GM23338 (cell line): ENCODE results near the gene DAPK3. TPM values are rescaled to one million over a fixed set of nuclear protein-coding genes. Genes with fewer than 3 reads are reported as not detected.

ENCODE experiments used
- ATAC-seq: fragments of 200-7000 bp; cut with Tn5 transposase; 3 replicates; pipeline ENCODE4 v1.9.1; 2020
- DNase-seq: peaks from one replicate; pipeline ENCODE4 v3.0.0-alpha.2; 2015; ENCODE audit warnings: low spot score
- H2AFZ ChIP-seq: fragments of 200-600 bp; sonication (generic); 2 replicates; pipeline ENCODE4 v1.8.0; 2016; ENCODE audit warnings: antibody characterized with exemption, mild to moderate bottlenecking, moderate library complexity
- H3F3A ChIP-seq: fragments of 200-600 bp; sonication (generic); replicated peaks from 2 replicates; pipeline ENCODE4 v1.8.0; 2017; ENCODE audit warnings: antibody characterized with exemption, mixed run types, low read depth
- H3K27ac ChIP-seq: fragments of 200-600 bp; sonication (generic); 2 replicates; pipeline ENCODE4 v1.6.1; 2016; ENCODE audit warnings: low read depth
- H3K27me3 ChIP-seq: fragments of 200-600 bp; sonication (generic); 2 replicates; pipeline ENCODE4 v1.8.0; 2016; ENCODE audit warnings: mild to moderate bottlenecking, mixed run types, moderate library complexity; ENCODE audit not compliant: insufficient read depth
- H3K36me3 ChIP-seq: fragments of 200-600 bp; sonication (generic); 2 replicates; pipeline ENCODE4 v1.8.0; 2016; ENCODE audit warnings: mild to moderate bottlenecking; ENCODE audit not compliant: insufficient read depth
- H3K4me1 ChIP-seq: fragments of 200-600 bp; sonication (generic); 2 replicates; pipeline ENCODE4 v1.8.0; 2016; ENCODE audit warnings: mild to moderate bottlenecking, moderate library complexity; ENCODE audit not compliant: insufficient read depth
- H3K4me2 ChIP-seq: fragments of 200-600 bp; sonication (generic); 2 replicates; pipeline ENCODE4 v1.7.1; 2017; ENCODE audit warnings: mixed run types
- H3K4me3 ChIP-seq: fragments of 200-600 bp; sonication (generic); 2 replicates; pipeline ENCODE4 v1.6.1; 2016; ENCODE audit warnings: mixed run types
- H3K79me2 ChIP-seq: fragments of 200-600 bp; sonication (generic); replicated peaks from 2 replicates; pipeline ENCODE4 v1.8.0; 2017; ENCODE audit warnings: mild to moderate bottlenecking; ENCODE audit not compliant: insufficient read depth
- H3K9me2 ChIP-seq: fragments of 200-600 bp; sonication (generic); 2 replicates; pipeline ENCODE4 v1.8.0; 2017; ENCODE audit not compliant: insufficient read depth
- H4K20me1 ChIP-seq: fragments of 200-600 bp; sonication (generic); replicated peaks from 2 replicates; pipeline ENCODE4 v1.8.0; 2017; ENCODE audit warnings: mild to moderate bottlenecking; ENCODE audit not compliant: insufficient read depth
- H3K27ac Mint-ChIP-seq: 2 replicates; pipeline ENCODE4 v1.8.0; 2020; ENCODE audit warnings: inconsistent platforms, mild to moderate bottlenecking, moderate library complexity, mixed read lengths
- H3K27me3 Mint-ChIP-seq: 3 replicates; pipeline ENCODE4 v1.8.0; 2022; ENCODE audit warnings: low read depth, mild to moderate bottlenecking, moderate library complexity, mixed read lengths, inconsistent platforms; ENCODE audit not compliant: insufficient read depth, poor library complexity
- H3K36me3 Mint-ChIP-seq: 3 replicates; pipeline ENCODE4 v1.8.0; 2021; ENCODE audit warnings: low read depth, mild to moderate bottlenecking, inconsistent platforms, moderate library complexity, mixed read lengths
- H3K4me1 Mint-ChIP-seq: 3 replicates; pipeline ENCODE4 v1.8.0; 2020; ENCODE audit warnings: mild to moderate bottlenecking, inconsistent platforms, mixed read lengths
- H3K4me3 Mint-ChIP-seq: 3 replicates; pipeline ENCODE4 v1.8.0; 2021; ENCODE audit warnings: moderate library complexity, mild to moderate bottlenecking, inconsistent platforms, mixed read lengths
- H3K9me3 Mint-ChIP-seq: 3 replicates; pipeline ENCODE4 v1.8.0; 2020; ENCODE audit warnings: moderate library complexity, mild to moderate bottlenecking, inconsistent platforms, mixed read lengths
- CTCF ChIP-seq, 2 experiments: fragments of 200-600 bp in 1 of 2; sonication (generic) in 1 of 2; conservative IDR thresholded peaks; 2 replicates each; pipeline versions ENCODE4 v1.5.1 to v1.6.1; 2016 to 2017; ENCODE audit warnings: antibody characterized with exemption in 2 of 2, low read depth in 2 of 2, mild to moderate bottlenecking in 2 of 2, moderate library complexity in 1 of 2
- EZH2 ChIP-seq: fragments of 200-600 bp; sonication (generic); IDR thresholded peaks from one replicate; pipeline ENCODE4 v1.8.0; 2017; ENCODE audit warnings: antibody characterized with exemption, mild to moderate bottlenecking, low read depth; ENCODE audit not compliant: unreplicated experiment
- EZH2phosphoT487 ChIP-seq: fragments of 200-600 bp; sonication (generic); IDR thresholded peaks from one replicate; pipeline ENCODE4 v1.8.1; 2018; ENCODE audit warnings: antibody characterized with exemption; ENCODE audit not compliant: unreplicated experiment
- NANOG ChIP-seq: IDR thresholded peaks from 2 replicates; pipeline ENCODE4 v1.6.1; 2016; ENCODE audit warnings: antibody characterized with exemption, borderline replicate concordance
- STAT1 ChIP-seq: IDR thresholded peaks from one replicate; pipeline ENCODE4 v1.6.1; 2016; ENCODE audit warnings: antibody characterized with exemption; ENCODE audit not compliant: unreplicated experiment
- ZNF462 ChIP-seq: fragments of 250-450 bp; sonication (Bioruptor Pico); IDR thresholded peaks from 2 replicates; pipeline ENCODE4 v1.5.0; 2020; ENCODE audit warnings: mild to moderate bottlenecking, moderate library complexity
- polyA plus RNA-seq: library from polyadenylated mRNA; unstranded; fragments of >200 nt; fragmentation: Nextera tagmentation; extraction: Ambion mirVana; gene quantifications from 2 replicates; pipeline ENCODE4 v1.2.1, GENCODE V29; 2016
- total RNA-seq: library from RNA; depleted of rRNA; stranded (reverse); fragments of >200 nt; shearing (Covaris generic); gene quantifications from 2 replicates; pipeline ENCODE4 v1.2.3, GENCODE V29; 2014
- TF ChIP-seq, protein P1 (sequence below): IDR thresholded peaks from one replicate; pipeline ENCODE4 v1.6.1; 2018; ENCODE audit warnings: antibody characterized with exemption; ENCODE audit not compliant: unreplicated experiment

Gene DAPK3
- total and polyA plus RNA-seq, 2 experiments from 2014 or later, result 32.1 to 95.6 TPM

GRCh38 chr19:3966051-3967017 lies 4.6 kb downstream of the DAPK3 start (continued):
- TF ChIP-seq, protein P1, sequence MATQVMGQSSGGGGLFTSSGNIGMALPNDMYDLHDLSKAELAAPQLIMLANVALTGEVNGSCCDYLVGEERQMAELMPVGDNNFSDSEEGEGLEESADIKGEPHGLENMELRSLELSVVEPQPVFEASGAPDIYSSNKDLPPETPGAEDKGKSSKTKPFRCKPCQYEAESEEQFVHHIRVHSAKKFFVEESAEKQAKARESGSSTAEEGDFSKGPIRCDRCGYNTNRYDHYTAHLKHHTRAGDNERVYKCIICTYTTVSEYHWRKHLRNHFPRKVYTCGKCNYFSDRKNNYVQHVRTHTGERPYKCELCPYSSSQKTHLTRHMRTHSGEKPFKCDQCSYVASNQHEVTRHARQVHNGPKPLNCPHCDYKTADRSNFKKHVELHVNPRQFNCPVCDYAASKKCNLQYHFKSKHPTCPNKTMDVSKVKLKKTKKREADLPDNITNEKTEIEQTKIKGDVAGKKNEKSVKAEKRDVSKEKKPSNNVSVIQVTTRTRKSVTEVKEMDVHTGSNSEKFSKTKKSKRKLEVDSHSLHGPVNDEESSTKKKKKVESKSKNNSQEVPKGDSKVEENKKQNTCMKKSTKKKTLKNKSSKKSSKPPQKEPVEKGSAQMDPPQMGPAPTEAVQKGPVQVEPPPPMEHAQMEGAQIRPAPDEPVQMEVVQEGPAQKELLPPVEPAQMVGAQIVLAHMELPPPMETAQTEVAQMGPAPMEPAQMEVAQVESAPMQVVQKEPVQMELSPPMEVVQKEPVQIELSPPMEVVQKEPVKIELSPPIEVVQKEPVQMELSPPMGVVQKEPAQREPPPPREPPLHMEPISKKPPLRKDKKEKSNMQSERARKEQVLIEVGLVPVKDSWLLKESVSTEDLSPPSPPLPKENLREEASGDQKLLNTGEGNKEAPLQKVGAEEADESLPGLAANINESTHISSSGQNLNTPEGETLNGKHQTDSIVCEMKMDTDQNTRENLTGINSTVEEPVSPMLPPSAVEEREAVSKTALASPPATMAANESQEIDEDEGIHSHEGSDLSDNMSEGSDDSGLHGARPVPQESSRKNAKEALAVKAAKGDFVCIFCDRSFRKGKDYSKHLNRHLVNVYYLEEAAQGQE, result no peak

DNA sequence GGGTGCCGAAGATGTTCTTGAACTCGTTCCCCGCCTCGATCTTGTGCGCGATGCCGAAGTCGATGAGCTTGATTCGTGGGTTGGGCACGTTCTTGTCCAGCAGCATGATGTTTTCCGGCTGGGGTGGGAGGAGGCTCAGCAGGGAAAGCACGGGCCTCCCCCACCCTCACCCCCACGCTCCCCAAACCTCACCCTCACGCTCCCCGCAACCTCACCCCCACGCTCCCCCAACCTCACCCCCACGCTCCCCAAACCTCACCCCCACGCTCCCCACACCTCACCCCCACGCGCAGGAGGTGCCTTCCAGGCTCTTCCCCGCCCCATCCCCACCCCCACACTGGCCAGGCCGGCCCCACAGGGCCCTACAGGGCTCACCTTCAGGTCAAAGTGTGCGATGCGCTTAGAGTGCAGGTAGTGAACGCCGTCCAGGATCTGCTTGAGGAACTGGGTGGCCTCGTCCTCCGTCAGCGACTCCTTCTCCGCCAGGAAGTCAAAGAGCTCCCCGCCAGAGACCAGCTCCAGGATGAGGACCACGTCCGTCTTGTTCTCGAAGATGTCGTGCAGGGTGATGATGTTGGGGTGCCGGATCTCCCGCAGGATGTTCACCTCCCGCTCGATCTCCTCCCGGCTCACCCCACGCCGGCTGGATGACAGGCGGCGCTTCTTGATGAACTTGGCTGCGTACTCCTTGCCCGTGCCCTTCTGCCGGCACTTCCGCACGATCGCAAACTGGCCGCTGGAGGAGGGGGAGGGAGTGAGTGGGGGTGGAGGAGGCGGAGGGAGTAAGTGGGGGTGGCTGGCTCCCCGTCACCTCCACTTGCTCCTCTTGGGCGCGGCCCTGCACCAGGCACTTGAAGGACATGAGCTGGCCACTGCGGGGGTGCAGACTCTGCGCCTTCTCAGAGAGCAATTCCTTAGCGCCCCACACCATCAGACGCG lies 6.4 kb downstream of the DAPK3 start:
- no peak for ATAC-seq
- Histone ChIP-seq H3K4me2 (no peak overlapping the region), H3K4me3 (no peak overlapping the region), H3K4me1 (peaks cover 8% of the 10 kb centered on the region; the same call in 1 of the 2 replicates), H3F3A (peaks cover 18% of the 10 kb centered on the region), H3K9me2 (no peaks in the 10 kb centered on the region), H3K79me2 (peaks cover 37% of the 10 kb centered on the region), H2AFZ (no peak overlapping the region), H3K36me3 (peaks cover 14% of the 10 kb centered on the region; the same call in 1 of the 2 replicates), H3K27me3 (no peaks in the 10 kb centered on the region), H4K20me1 (peaks cover 33% of the 10 kb centered on the region), H3K27ac (no peak overlapping the region)
- no peak for DNase-seq
- Mint-ChIP-seq H3K4me1 (peaks cover 18% of the 10 kb centered on the region), H3K9me3 (no peaks in the 10 kb centered on the region), H3K27ac (no peak overlapping the region), H3K27me3 (peaks cover 14% of the 10 kb centered on the region), H3K4me3 (no peak overlapping the region), H3K36me3 (peaks cover 80% of the 10 kb centered on the region)
- TF ChIP-seq ZNF462 (no peak), EZH2 (no peak), EZH2phosphoT487 (no peak), NANOG (no peak), CTCF (conservative IDR thresholded peaks at IDR 0.05; ENCODE audit: low read depth in 2 of 2) (no peak), STAT1 (no peak)
